Measurements from ENCODE around the gene NACC2. TPM values are rescaled to one million over a fixed set of nuclear protein-coding genes. Genes with fewer than 3 reads are reported as not detected.

Gene NACC2
- total RNA-seq, 4 donors from 2014 or later: 22.9 to 37.6 (median 24.8) TPM

DNA sequence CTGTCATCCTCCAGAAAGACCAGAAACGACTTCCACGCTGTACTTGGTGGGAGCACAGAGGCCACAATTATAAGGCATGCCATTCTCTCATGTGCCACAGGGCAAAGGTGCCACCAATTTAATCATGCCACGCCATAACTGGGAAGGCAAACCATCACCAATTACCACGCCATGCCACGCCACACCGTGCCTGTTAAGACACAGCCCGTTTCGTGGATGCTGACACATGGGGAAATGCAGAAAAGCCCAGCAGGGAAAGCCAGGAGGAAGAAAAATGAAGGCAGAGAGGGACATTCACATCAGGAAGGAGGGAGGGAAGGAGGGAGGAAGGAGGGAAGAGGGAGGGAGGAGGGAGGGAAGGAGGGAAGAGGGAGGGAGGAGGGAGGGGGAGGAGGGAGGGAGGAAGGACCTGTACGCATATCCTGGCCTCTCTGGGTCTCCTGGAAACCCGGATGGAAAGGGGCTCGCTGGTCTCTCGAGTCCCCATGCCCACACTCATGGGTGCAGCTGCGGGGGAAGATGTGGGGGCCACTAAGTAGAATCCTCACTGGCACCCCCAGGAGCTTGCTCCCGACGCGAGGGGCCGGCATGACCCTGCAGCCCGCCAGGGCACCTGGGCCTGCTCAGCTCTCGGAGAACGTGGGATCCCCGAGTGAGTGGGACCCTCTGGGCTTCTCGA is 72.2 kb downstream of the NACC2 start:
- ATAC-seq (ENCODE audit: low FRiP score) (no peak), DNase-seq (ENCODE audit: low spot score) (no peak)
- no peak for TF ChIP-seq CTCF (IDR thresholded peaks at IDR 0.05)

DNA sequence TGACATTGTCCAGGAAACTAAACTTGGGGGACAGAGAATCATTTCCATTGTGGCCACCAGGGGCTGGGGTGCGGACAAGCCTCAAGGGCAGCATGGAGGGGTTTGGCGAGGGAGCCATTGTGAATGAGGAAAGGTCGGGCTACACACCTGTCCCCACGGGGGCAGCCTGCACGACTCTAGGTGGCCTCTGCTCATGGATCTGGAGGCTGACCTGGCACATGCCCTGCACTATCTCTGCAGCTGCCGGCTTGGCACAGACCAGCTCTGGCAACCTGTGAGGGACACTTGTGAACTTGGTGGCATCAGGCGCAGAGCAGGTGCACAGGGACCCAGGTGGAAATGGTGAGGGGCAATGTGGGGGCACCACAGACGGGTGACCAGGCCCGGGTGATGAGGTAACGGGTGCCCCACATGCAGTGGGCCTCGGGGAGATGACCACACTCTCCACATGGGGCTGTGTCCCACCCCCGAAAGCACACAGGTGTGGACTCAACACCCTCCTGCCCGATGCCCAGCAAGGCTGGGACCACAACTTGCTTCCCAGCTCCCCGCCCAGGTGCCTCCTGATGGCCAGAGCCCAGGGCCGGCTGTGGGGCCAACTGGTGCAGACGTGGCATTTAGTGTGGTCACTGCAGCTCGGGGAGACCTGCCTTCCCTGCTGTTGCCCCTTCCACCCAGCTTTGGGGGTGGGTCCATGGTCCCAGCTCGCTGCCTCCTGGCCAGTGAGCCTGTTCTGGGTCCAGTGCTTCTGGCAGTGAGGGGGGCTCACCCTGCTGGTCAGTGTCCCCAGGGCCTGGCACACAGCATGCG is 73.0 kb downstream of the NACC2 start:
- ATAC-seq (ENCODE audit: low FRiP score) (no peak), DNase-seq (ENCODE audit: low spot score) (no peak)
- TF ChIP-seq CTCF (IDR thresholded peaks at IDR 0.05): no peak

- TF ChIP-seq CTCF (IDR thresholded peaks at IDR 0.05): no peak
- no peak for DNase-seq (ENCODE audit: low spot score)
- ATAC-seq (ENCODE audit: low FRiP score): no peak
Measured at GRCh38 chr9:136021171-136021871, 73.8 kb downstream of the NACC2 start.

- ATAC-seq (ENCODE audit: low FRiP score): no peak
- DNase-seq (ENCODE audit: low spot score): no peak
- no peak for TF ChIP-seq CTCF (IDR thresholded peaks at IDR 0.05)
Measured at GRCh38 chr9:136020671-136021070, 74.4 kb downstream of the NACC2 start.

DNA sequence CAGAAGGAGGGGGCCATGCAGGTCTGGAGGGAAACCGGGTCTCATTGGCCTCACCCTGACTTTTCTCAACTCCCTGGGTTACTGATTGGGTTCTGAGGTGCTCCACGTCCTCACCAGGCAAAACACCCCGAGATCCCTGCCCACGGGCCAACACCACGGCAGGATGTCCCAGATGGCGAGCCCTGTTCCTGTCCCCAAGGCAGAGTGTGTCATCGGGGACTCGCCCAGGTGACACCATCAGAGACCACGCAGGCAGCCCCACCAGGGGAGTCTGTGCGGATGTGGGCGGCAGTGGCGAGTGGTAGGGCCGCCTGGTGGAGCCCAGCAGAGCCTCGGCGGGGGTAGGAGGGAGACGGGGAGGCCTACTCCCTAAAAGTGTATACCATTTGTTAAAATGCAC is 74.9 kb downstream of the NACC2 start:
- DNase-seq (ENCODE audit: low spot score) (no peak), ATAC-seq (ENCODE audit: low FRiP score) (no peak)
- TF ChIP-seq CTCF (IDR thresholded peaks at IDR 0.05): no peak

DNA sequence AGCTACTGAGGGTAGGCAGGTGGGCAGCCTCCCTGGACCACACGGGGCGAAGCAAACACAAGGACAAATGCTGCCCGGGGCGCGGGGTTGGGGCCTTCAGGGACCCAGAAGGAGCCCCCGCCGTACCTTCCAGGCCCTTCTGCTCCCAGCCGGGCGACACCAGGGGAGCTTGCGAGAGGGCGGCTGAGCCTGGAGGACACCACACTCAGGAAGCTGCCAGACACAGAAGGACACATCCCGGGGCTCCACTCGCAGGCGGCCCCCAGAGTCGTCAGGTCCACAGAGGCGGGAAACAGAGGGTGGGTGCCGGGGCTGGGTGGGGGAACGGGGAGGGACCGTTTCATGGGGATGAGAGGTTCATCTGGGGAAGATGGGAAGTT is 75.4 kb downstream of the NACC2 start:
- DNase-seq (ENCODE audit: low spot score) (no peak), ATAC-seq (ENCODE audit: low FRiP score) (no peak)
- TF ChIP-seq CTCF (IDR thresholded peaks at IDR 0.05): no peak

Measured in omental fat pad (tissue), 4 donors.